Memory B cell (primary cell): ENCODE results near the gene NLRP7.

Source experiments
- ATAC-seq: fragments of 150-1000 bp; cut with Tn5 transposase; 2 replicates; pipeline ENCODE4 v1.10.0; 2021; ENCODE audit warnings: low read depth, mild to moderate bottlenecking, moderate library complexity
- DNase-seq, 2 donors: peaks; one replicate each; pipeline ENCODE4 v3.0.0; 2022; ENCODE audit warnings: low spot score in 2 of 2
- H3K27ac Mint-ChIP-seq: one replicate; pipeline ENCODE4 v1.8.0; 2022; ENCODE audit warnings: mild to moderate bottlenecking, moderate library complexity, mixed read lengths
- H3K27me3 Mint-ChIP-seq: one replicate; pipeline ENCODE4 v1.8.0; 2022; ENCODE audit warnings: mixed read lengths
- H3K36me3 Mint-ChIP-seq: one replicate; pipeline ENCODE4 v1.8.0; 2022; ENCODE audit warnings: mild to moderate bottlenecking, mixed read lengths
- H3K4me1 Mint-ChIP-seq: one replicate; pipeline ENCODE4 v1.8.0; 2022; ENCODE audit warnings: mixed read lengths
- H3K4me3 Mint-ChIP-seq: one replicate; pipeline ENCODE4 v1.8.0; 2022; ENCODE audit warnings: mild to moderate bottlenecking, moderate library complexity, mixed read lengths
- H3K9me3 Mint-ChIP-seq: one replicate; pipeline ENCODE4 v1.8.0; 2022; ENCODE audit warnings: mixed read lengths

Gene NLRP7

DNA sequence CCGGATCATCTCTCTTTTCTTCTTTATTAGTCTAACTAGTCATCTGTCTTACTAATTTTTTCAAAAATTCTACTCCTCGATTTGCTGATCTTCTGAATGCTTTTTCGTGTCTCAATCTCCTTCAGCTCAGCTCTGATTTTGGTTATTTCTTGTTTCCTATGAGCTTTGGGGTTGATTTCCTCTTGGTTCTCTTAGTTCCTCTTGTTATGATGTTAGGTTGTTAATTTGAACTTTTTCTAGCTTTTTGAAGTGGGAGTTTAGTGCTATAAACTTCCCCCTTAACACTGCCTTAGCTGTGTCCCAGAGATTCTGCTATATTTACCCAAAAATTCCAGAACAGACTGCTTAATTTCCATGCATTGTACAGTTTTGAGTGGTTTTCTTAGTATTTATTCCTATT is 69.9 kb downstream of the NLRP7 start:
- H3K4me1 Mint-ChIP-seq: peaks cover 3% of the 10 kb centered on the region
- no peak overlapping the region for H3K4me3 Mint-ChIP-seq
- no peaks in the 10 kb centered on the region for H3K36me3 Mint-ChIP-seq
- peaks cover 5% of the 10 kb centered on the region for H3K9me3 Mint-ChIP-seq
- DNase-seq: no peak
- ATAC-seq: no peak
- no peak overlapping the region for H3K27ac Mint-ChIP-seq
- peaks cover 3% of the 10 kb centered on the region for H3K27me3 Mint-ChIP-seq

DNA sequence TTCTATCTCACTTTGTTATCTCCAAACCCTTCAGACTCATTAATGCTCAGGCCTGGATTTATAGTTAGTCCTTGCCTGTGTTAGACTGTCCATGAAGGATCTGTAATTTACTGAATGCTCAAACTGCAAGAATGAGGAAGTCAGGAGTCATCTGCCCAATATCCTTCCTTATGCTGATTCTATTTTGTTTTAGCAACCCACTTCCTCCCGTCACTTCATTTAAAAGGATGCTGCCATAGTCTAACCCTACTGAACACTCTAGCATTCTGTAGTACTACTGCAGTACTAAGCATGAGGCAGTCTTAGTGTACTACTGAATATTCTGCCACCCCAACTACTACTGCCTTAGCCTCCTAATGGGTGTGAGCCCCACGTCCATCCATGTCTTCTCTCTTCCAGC is 71.8 kb downstream of the NLRP7 start:
- no peak for ATAC-seq

GRCh38 chr19:54873990-54874389 is 73.3 kb downstream of the NLRP7 start, which contains the start of gene FCAR:
Gene FCAR (plus strand): TSS chr19:54874235. CDS start chr19:54874290, 55 bp downstream.
- ATAC-seq (no peak), DNase-seq (no peak)
- H3K4me1 Mint-ChIP-seq: peaks cover 3% of the 10 kb centered on the region
- no peaks in the 10 kb centered on the region for H3K36me3 Mint-ChIP-seq
- no peak within 1 kb of the TSS for H3K4me3 Mint-ChIP-seq
- no peak within 1 kb of the TSS for H3K27ac Mint-ChIP-seq
- no peaks in the 10 kb centered on the region for H3K27me3 Mint-ChIP-seq
- H3K9me3 Mint-ChIP-seq: peaks cover 5% of the 10 kb centered on the region

More for the DNA sequence above, 71.8 kb downstream of the NLRP7 start:
- H3K36me3 Mint-ChIP-seq: no peaks in the 10 kb centered on the region
- no peak overlapping the region for H3K27ac Mint-ChIP-seq
- peaks cover 5% of the 10 kb centered on the region for H3K9me3 Mint-ChIP-seq
- no peak for DNase-seq
- H3K4me1 Mint-ChIP-seq: peaks cover 3% of the 10 kb centered on the region
- H3K4me3 Mint-ChIP-seq: no peak overlapping the region
- H3K27me3 Mint-ChIP-seq: no peaks in the 10 kb centered on the region
